SK-N-SH treated with all-trans-retinoic acid at 6 μM for 48 hours (cell line): ENCODE results near the gene SERTAD3.
A peak's percentile ranks its signal among the peaks of the same experiment; 100 is the strongest.
"Not testable (repeated sequence)": the region's sequence is repeated elsewhere in the genome, so short reads cannot be mapped to it uniquely, and the experiment has no call there.

Source experiments
- ATAC-seq: fragments of 200-7000 bp; cut with Tn5 transposase; 3 replicates; pipeline ENCODE4 v1.9.1; 2020; ENCODE audit warnings: mild to moderate bottlenecking, moderate library complexity
- BACH2 ChIP-seq: fragments of 250-450 bp; sonication (Bioruptor Pico); IDR thresholded peaks from 2 replicates; pipeline ENCODE4 v1.9.0; 2021; ENCODE audit warnings: mild to moderate bottlenecking, borderline replicate concordance
- ISL1 ChIP-seq: fragments of 250-450 bp; sonication (Bioruptor Pico); IDR thresholded peaks from 2 replicates; pipeline ENCODE4 v2.1.2; 2022; ENCODE audit warnings: mild to moderate bottlenecking, moderate library complexity
- PPARA ChIP-seq: fragments of 250-450 bp; sonication (Bioruptor Pico); IDR thresholded peaks from 2 replicates; pipeline ENCODE4 v1.5.0; 2020; ENCODE audit warnings: mild to moderate bottlenecking, borderline replicate concordance
- RARB ChIP-seq: fragments of 250-450 bp; sonication (Bioruptor Pico); IDR thresholded peaks from 2 replicates; pipeline ENCODE4 v1.8.0; 2021; ENCODE audit warnings: mild to moderate bottlenecking, moderate library complexity
- SNAI2 ChIP-seq: fragments of 250-450 bp; sonication (Bioruptor Pico); IDR thresholded peaks from 2 replicates; pipeline ENCODE4 v1.5.0; 2020; ENCODE audit warnings: mild to moderate bottlenecking, moderate library complexity
- ZC3H10 ChIP-seq: fragments of 250-450 bp; sonication (Bioruptor Pico); IDR thresholded peaks from 2 replicates; pipeline ENCODE4 v1.5.1; 2021; ENCODE audit warnings: mild to moderate bottlenecking, moderate library complexity
- ZFP3 ChIP-seq: fragments of 250-450 bp; sonication (Bioruptor Pico); IDR thresholded peaks from 2 replicates; pipeline ENCODE4 v1.5.0; 2020; ENCODE audit warnings: mild to moderate bottlenecking, moderate library complexity
- ZFP30 ChIP-seq: fragments of 450-650 bp; formaldehyde crosslinking; IDR thresholded peaks from 2 replicates; pipeline ENCODE4 v1.5.0; 2022; ENCODE audit warnings: mild to moderate bottlenecking, moderate library complexity
- ZNF565 ChIP-seq: fragments of 450-650 bp; formaldehyde crosslinking; conservative IDR thresholded peaks from 2 replicates; pipeline ENCODE4 v1.5.0; 2020; ENCODE audit warnings: low read depth, mild to moderate bottlenecking, moderate library complexity
- ZNF8 ChIP-seq: fragments of 450-650 bp; formaldehyde crosslinking; IDR thresholded peaks from 2 replicates; pipeline ENCODE4 v1.5.0; 2020; ENCODE audit warnings: mild to moderate bottlenecking, moderate library complexity
- TF ChIP-seq, protein P1 (sequence below): fragments of 250-450 bp; sonication (Bioruptor Pico); IDR thresholded peaks from 2 replicates; pipeline ENCODE4 v1.8.0; 2020; ENCODE audit warnings: mild to moderate bottlenecking, moderate library complexity, borderline replicate concordance
- TF ChIP-seq, protein P2 (sequence below): fragments of 250-450 bp; sonication (Bioruptor Pico); IDR thresholded peaks from 2 replicates; pipeline ENCODE4 v1.8.0; 2021; ENCODE audit warnings: low read depth, mild to moderate bottlenecking, moderate library complexity, borderline replicate concordance
- TF ChIP-seq, protein P3 (sequence below): fragments of 250-450 bp; sonication (Bioruptor Pico); IDR thresholded peaks from 2 replicates; pipeline ENCODE4 v1.5.1; 2021; ENCODE audit warnings: mild to moderate bottlenecking, moderate library complexity
- TF ChIP-seq, protein P4 (sequence below): fragments of 250-450 bp; sonication (Bioruptor Pico); IDR thresholded peaks from 2 replicates; pipeline ENCODE4 v1.5.0; 2020; ENCODE audit warnings: mild to moderate bottlenecking, moderate library complexity
- TF ChIP-seq, protein P5 (sequence below): fragments of 250-450 bp; sonication (Bioruptor Pico); IDR thresholded peaks from 2 replicates; pipeline ENCODE4 v1.5.1; 2020; ENCODE audit warnings: low read depth, mild to moderate bottlenecking, moderate library complexity

The SERTAD3 gene

DNA sequence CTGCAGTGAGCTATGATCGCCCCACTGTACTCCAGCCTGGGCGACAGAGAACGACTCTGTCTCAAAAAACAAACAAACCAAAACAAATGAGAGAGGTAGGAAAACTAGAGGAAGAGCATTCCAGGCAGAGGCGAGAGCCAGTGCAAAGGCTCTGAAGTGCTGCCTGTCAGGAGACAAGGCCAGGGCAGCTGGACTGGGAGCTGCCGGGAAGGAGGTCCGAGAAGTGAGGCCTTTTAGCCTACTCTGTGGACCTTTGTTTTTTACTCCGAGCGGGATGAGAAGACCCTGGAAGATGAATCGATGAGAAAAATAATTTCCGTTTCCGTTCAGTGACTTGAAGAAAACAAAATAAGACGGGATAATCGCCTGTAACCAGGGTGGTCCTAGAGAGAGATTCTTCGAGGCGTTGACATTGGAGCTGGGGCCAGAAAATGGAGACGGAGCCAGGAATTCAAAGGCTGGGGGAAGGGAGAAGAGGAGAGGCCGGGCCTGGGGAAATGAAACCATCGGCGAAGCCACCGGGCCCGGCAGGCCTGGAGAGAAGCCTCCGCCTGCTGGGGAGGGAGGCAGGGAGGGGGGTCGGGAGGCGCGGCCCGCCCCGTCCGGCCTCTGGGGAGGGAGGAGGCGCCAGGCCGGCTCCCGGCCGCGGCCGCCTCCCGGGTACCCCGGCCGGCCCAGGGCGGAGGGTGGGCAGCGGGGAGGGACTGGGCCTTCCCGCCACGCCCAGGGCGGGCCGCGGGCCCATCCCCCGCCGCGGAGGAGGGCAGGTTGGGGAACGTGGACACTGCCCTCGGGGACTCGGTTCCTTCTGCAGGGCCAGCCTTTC lies 10.5 kb downstream of the SERTAD3 start:
- no peak for TF ChIP-seq BACH2
- no peak for TF ChIP-seq RARB (CRISPR knock-in tag)
- TF ChIP-seq, protein P1, sequence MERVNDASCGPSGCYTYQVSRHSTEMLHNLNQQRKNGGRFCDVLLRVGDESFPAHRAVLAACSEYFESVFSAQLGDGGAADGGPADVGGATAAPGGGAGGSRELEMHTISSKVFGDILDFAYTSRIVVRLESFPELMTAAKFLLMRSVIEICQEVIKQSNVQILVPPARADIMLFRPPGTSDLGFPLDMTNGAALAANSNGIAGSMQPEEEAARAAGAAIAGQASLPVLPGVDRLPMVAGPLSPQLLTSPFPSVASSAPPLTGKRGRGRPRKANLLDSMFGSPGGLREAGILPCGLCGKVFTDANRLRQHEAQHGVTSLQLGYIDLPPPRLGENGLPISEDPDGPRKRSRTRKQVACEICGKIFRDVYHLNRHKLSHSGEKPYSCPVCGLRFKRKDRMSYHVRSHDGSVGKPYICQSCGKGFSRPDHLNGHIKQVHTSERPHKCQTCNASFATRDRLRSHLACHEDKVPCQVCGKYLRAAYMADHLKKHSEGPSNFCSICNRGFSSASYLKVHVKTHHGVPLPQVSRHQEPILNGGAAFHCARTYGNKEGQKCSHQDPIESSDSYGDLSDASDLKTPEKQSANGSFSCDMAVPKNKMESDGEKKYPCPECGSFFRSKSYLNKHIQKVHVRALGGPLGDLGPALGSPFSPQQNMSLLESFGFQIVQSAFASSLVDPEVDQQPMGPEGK (CRISPR knock-in tag) = no peak
- no peak for TF ChIP-seq PPARA (CRISPR knock-in tag)
- peak; percentile 98 for ATAC-seq

DNA sequence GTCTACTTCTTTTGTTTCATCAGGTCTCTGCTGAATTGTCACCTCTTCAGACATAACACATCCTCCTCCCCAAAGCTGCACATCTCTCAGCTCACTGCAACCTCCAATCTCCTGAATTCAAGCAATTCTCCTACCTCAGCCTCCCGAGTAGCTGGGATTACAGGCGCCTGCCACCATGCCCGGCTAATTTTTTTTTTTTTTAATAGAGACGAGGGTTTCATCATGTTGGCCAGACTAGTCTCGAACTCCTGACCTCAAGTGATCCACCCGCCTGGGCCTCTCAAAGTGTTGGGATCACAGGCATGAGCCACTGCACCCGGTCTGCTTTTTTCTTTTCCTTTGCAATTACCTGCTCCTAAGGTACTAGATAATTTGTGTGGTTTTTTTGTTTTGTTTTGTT lies 11.4 kb downstream of the SERTAD3 start:
- not testable (repeated sequence) for ATAC-seq
- TF ChIP-seq ZFP3 (CRISPR knock-in tag) = peak; percentile 70; the same call in 1 of the 2 replicates
- TF ChIP-seq, all 23 proteins: peak for 1; not testable (repeated sequence) for 22

DNA sequence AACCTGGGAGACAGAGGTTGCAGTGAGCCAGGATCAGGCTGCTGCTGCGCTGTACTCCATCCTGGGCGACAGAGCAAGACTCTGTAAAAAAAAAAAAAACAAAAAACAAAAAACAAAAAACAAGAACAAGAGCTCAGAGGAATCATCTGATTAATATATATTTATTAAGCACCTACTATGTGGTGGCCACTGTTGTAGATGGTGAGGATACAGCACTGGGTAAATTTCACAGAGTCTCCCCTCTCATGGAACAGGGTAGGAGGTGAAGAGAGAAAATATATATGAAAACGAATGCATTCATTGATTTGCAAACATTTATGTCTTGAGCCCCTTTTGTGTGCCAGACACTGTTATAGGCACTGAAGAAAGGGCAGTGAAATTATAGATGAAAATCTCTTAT lies 12.4 kb downstream of the SERTAD3 start:
- TF ChIP-seq ZFP30 (CRISPR knock-in tag) (no peak), RARB (CRISPR knock-in tag) (no peak), ZC3H10 (CRISPR knock-in tag) (no peak), ZNF565 (CRISPR knock-in tag) (no peak), SNAI2 (CRISPR knock-in tag) (no peak), ISL1 (CRISPR knock-in tag) (no peak)
- TF ChIP-seq, protein P2, sequence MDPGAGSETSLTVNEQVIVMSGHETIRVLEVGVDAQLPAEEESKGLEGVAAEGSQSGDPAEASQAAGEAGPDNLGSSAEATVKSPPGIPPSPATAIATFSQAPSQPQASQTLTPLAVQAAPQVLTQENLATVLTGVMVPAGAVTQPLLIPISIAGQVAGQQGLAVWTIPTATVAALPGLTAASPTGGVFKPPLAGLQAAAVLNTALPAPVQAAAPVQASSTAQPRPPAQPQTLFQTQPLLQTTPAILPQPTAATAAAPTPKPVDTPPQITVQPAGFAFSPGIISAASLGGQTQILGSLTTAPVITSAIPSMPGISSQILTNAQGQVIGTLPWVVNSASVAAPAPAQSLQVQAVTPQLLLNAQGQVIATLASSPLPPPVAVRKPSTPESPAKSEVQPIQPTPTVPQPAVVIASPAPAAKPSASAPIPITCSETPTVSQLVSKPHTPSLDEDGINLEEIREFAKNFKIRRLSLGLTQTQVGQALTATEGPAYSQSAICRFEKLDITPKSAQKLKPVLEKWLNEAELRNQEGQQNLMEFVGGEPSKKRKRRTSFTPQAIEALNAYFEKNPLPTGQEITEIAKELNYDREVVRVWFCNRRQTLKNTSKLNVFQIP = no peak
- no peak for ATAC-seq

DNA sequence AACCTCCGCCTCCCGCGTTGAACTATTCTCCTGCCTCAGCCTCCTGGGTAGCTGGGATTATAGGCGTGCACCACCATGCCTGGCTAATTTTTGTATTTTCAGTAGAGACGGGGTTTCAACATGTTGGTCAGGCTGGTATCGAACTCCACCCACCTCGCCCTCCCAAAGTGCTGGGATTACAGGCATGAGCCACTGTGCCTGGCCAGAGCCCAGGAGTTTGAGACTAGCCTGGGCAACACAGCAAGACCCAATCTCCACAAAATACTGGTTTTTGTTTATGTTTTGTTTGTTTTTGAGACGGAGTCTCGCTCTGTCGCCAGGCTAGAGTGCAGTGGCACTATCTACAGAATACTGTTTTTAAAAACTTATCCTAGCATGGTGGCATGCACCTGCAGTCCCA lies 13.9 kb downstream of the SERTAD3 start:
- not testable (repeated sequence) for ATAC-seq

DNA sequence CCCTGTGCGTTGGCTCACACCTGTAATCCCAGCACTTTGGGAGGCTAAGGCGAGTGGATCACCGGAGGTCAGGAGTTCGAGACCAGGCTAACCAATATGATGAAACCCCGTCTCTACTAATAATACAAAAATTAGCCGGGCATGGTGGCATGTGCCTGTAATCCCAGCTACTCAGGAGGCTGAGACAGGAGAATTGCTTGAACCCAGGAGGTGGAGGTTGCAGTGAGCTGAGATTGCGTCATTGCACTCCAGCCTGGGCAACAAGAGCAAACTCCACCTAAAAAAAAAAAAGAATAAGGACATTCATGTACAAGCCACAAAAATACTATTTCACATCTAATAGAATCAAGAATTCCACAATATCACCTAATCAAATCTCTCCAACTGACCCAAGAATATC lies 15.9 kb downstream of the SERTAD3 start:
- not testable (repeated sequence) for ATAC-seq

DNA sequence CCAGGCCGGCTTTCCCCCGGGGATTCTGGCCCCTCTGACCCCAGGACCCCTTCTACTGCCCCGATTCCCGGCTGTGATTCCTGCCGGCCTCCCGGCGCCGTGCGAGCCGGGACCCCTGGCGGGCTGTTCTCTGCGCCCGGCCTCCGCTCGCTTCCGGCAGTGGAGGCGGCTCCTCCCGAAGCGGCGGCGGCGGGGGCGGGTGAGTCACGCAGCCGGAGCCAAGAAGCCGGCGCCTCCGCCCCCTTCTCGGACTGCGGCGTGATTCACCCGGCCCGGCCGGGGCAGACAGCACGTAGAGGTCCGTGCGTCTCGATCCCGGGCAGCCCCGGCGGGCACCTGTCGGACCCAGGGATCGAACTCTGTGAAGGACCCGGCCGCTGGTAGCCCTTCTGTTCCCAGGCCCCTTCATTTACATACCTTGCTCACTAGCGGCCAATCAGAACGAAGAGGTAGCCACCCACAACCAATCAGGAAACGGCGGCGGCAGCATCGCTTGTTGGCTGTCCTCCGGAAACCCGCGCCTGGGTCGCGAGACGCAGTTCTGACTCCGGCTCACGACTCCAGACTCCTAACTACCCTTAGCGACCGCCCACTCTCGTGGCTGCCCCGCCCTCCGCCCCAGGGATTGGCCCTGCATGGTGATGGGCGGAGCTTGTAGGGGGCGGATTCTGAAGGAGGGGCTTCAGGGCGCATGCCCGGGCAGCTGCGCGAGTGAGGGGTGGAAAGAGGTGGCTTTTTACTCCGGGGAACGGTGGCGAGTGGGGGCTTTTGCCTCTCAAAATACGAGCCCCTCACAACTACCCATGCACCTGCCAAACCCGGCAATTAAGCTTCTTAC lies 18.5 kb downstream of the SERTAD3 start, which contains the start of gene SERTAD1:
SERTAD1 (minus strand) TSS at position 543 of the 838 bp plus-strand sequence. CDS start 2,446 bp downstream, outside the sequence.
- ATAC-seq = peak; percentile 86
- TF ChIP-seq, protein P3, sequence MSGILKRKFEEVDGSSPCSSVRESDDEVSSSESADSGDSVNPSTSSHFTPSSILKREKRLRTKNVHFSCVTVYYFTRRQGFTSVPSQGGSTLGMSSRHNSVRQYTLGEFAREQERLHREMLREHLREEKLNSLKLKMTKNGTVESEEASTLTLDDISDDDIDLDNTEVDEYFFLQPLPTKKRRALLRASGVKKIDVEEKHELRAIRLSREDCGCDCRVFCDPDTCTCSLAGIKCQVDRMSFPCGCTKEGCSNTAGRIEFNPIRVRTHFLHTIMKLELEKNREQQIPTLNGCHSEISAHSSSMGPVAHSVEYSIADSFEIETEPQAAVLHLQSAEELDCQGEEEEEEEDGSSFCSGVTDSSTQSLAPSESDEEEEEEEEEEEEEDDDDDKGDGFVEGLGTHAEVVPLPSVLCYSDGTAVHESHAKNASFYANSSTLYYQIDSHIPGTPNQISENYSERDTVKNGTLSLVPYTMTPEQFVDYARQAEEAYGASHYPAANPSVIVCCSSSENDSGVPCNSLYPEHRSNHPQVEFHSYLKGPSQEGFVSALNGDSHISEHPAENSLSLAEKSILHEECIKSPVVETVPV (CRISPR knock-in tag) = no peak
- TF ChIP-seq BACH2 (no peak), ZNF8 (CRISPR knock-in tag) (no peak), ZFP3 (CRISPR knock-in tag) (no peak)

DNA sequence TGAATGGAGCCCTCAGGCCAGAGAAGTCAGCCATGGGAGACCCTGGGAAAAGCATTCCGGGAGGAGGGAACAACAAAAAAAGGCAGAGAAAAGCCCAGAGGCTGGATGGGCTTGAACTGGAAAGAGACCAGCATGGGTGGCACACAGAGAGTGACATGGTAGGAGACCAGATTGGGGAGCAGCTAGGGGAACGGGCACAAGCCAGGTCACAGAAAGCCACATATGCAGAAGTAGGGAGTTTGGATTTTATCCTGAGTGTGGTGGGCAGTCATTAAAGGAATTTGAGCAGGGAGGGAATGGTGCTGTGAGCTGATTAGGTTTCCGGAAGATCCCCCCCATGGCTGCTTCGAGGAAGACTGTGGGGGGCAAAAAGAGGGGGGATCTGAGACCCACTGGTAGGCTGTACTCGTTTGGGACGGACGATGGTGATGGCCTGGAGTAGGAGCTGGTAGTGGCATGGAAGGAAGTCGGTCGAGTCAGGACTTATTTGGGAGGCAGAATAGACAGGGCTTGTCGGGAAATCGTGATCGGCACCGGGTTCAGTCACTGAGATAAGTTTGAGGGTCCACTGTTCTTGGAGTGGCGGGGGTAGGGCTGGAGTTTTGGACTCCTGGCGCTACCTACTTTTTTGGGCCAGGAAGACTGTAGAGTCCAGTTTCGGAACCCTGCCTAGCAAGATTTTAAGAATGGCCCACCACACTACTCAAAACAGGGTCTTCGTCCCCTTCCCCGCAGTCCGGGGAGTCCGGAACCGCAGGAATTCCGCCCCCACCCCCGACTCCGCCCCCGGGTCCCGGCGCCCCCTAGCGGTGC lies 19.3 kb downstream of the SERTAD3 start:
- ATAC-seq = no peak
- TF ChIP-seq ZNF8 (CRISPR knock-in tag) (no peak), ZC3H10 (CRISPR knock-in tag) (no peak), ISL1 (CRISPR knock-in tag) (no peak), ZNF565 (CRISPR knock-in tag) (no peak), ZFP30 (CRISPR knock-in tag) (no peak), RARB (CRISPR knock-in tag) (no peak)
- TF ChIP-seq, protein P2 = no peak
- TF ChIP-seq, protein P4, sequence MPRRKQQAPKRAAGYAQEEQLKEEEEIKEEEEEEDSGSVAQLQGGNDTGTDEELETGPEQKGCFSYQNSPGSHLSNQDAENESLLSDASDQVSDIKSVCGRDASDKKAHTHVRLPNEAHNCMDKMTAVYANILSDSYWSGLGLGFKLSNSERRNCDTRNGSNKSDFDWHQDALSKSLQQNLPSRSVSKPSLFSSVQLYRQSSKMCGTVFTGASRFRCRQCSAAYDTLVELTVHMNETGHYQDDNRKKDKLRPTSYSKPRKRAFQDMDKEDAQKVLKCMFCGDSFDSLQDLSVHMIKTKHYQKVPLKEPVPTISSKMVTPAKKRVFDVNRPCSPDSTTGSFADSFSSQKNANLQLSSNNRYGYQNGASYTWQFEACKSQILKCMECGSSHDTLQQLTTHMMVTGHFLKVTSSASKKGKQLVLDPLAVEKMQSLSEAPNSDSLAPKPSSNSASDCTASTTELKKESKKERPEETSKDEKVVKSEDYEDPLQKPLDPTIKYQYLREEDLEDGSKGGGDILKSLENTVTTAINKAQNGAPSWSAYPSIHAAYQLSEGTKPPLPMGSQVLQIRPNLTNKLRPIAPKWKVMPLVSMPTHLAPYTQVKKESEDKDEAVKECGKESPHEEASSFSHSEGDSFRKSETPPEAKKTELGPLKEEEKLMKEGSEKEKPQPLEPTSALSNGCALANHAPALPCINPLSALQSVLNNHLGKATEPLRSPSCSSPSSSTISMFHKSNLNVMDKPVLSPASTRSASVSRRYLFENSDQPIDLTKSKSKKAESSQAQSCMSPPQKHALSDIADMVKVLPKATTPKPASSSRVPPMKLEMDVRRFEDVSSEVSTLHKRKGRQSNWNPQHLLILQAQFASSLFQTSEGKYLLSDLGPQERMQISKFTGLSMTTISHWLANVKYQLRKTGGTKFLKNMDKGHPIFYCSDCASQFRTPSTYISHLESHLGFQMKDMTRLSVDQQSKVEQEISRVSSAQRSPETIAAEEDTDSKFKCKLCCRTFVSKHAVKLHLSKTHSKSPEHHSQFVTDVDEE (CRISPR knock-in tag) = no peak
- TF ChIP-seq, protein P5, sequence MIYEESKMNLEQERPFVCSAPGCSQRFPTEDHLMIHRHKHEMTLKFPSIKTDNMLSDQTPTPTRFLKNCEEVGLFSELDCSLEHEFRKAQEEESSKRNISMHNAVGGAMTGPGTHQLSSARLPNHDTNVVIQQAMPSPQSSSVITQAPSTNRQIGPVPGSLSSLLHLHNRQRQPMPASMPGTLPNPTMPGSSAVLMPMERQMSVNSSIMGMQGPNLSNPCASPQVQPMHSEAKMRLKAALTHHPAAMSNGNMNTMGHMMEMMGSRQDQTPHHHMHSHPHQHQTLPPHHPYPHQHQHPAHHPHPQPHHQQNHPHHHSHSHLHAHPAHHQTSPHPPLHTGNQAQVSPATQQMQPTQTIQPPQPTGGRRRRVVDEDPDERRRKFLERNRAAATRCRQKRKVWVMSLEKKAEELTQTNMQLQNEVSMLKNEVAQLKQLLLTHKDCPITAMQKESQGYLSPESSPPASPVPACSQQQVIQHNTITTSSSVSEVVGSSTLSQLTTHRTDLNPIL (CRISPR knock-in tag) = no peak
